HEK293T (cell line): ENCODE data around the gene HBQ1.

Experiments
- BHLHE40 ChIP-seq: fragments of 450-650 bp; IDR thresholded peaks from 2 replicates; pipeline ENCODE4 v1.6.1; 2016; ENCODE audit warnings: mild to moderate bottlenecking, moderate library complexity, borderline replicate concordance
- ELF4 ChIP-seq: fragments of 450-650 bp; IDR thresholded peaks from 2 replicates; pipeline ENCODE4 v1.6.1; 2017; ENCODE audit warnings: antibody characterized with exemption
- FOXA1 ChIP-seq: fragments of 450-650 bp; IDR thresholded peaks from 2 replicates; pipeline ENCODE4 v1.6.1; 2016; ENCODE audit warnings: mild to moderate bottlenecking
- FOXM1 ChIP-seq: fragments of 450-650 bp; IDR thresholded peaks from 2 replicates; pipeline ENCODE4 v1.6.1; 2017; ENCODE audit warnings: mild to moderate bottlenecking, borderline replicate concordance
- LEF1 ChIP-seq: fragments of 450-650 bp; IDR thresholded peaks from 2 replicates; pipeline ENCODE4 v1.6.1; 2017; ENCODE audit warnings: mild to moderate bottlenecking, borderline replicate concordance
- SP1 ChIP-seq: fragments of 450-650 bp; IDR thresholded peaks from 2 replicates; pipeline ENCODE4 v1.6.1; 2017
- SUZ12 ChIP-seq: fragments of 450-650 bp; IDR thresholded peaks from 2 replicates; pipeline ENCODE4 v1.6.1; 2016; ENCODE audit warnings: mild to moderate bottlenecking
- TARDBP ChIP-seq: fragments of 450-650 bp; IDR thresholded peaks from 2 replicates; pipeline ENCODE4 v1.6.1; 2016

GRCh38 chr16:154217-155030 is 25.8 kb upstream of the HBQ1 start:
- TF ChIP-seq SP1 (no peak), BHLHE40 (no peak), TARDBP (no peak), ELF4 (no peak), LEF1 (no peak), FOXA1 (no peak), SUZ12 (no peak), FOXM1 (no peak)
